Measurements from ENCODE around the gene TOR2A. TPM values are rescaled to one million over a fixed set of nuclear protein-coding genes. Genes with fewer than 3 reads are reported as not detected.
A peak's percentile ranks its signal among the peaks of the same experiment; 100 is the strongest.

The TOR2A gene
- total RNA-seq, 1 donor from 2014 or later: 5.5 TPM

DNA sequence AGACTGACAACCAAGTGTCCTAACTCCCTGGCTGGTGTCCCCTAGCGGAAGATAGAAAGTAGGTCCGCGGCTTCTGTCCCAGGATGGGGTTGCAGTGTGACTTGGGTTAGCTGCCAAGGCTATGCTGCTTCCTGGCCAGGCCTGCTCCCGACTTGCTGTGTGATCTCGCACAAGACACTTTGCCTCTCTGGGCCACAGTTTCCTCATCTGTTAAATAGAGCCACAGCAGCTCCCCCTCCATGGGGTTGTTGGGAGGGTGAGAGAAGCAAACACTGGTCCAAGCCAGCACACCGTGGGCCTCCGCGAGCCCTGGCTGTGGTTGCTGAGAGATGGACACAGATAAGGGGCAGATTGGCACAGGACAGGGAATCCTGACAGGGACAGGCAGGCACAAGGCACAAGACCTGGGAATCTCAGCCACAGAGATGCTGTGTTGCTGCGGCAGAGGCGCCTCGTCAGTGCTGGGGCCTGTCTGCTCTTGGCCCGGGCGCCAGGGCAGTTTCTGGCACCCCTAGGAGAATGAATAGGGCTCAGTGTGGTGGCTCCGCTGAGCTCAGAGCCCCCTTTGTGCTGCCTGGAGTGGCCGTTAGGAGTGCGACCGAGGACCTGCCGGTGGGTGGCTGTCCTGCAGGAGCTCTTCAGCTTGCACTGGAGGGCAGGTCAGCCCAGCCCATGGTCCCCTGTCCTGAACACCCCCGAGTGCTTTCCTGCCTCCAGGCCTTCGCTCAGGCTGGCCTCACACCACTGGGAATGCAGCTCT lies 45.2 kb upstream of the TOR2A start:
- peak overlapping the region; percentile 63 for H2AFZ ChIP-seq (replicated peaks)
- H3K4me2 ChIP-seq: no peak overlapping the region
- peak overlapping the region; percentile 66 for H3K27ac Mint-ChIP-seq
- no peak overlapping the region for H3K4me3 ChIP-seq
- peaks cover 29% of the 10 kb centered on the region for H3K4me1 Mint-ChIP-seq
- H4K20me1 ChIP-seq (ENCODE audit: low read depth): no peaks in the 10 kb centered on the region
- H3K9ac ChIP-seq: no peak overlapping the region
- no peaks in the 10 kb centered on the region for H3K79me2 ChIP-seq (ENCODE audit: low read depth)
- H3K36me3 ChIP-seq: no peaks in the 10 kb centered on the region
- TF ChIP-seq, protein P1, sequence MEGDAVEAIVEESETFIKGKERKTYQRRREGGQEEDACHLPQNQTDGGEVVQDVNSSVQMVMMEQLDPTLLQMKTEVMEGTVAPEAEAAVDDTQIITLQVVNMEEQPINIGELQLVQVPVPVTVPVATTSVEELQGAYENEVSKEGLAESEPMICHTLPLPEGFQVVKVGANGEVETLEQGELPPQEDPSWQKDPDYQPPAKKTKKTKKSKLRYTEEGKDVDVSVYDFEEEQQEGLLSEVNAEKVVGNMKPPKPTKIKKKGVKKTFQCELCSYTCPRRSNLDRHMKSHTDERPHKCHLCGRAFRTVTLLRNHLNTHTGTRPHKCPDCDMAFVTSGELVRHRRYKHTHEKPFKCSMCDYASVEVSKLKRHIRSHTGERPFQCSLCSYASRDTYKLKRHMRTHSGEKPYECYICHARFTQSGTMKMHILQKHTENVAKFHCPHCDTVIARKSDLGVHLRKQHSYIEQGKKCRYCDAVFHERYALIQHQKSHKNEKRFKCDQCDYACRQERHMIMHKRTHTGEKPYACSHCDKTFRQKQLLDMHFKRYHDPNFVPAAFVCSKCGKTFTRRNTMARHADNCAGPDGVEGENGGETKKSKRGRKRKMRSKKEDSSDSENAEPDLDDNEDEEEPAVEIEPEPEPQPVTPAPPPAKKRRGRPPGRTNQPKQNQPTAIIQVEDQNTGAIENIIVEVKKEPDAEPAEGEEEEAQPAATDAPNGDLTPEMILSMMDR (IDR thresholded peaks at IDR 0.05): no peak
- TF ChIP-seq EZH2phosphoT487 (IDR thresholded peaks at IDR 0.05): no peak
- TF ChIP-seq EZH2 (IDR thresholded peaks at IDR 0.05): no peak
- H3F3A ChIP-seq (ENCODE audit: low read depth): peaks cover 18% of the 10 kb centered on the region
- no peaks in the 10 kb centered on the region for H3K9me3 ChIP-seq (ENCODE audit: low read depth)
- peak; percentile 41 for DNase-seq (ENCODE audit: low spot score)
- no peak overlapping the region for H3K4me3 Mint-ChIP-seq
- H3K27me3 ChIP-seq: no peaks in the 10 kb centered on the region
- H3K9me3 Mint-ChIP-seq: no peaks in the 10 kb centered on the region
- H3K27ac ChIP-seq: no peak overlapping the region
- H3K4me1 ChIP-seq: peaks cover 12% of the 10 kb centered on the region
- no peaks in the 10 kb centered on the region for H3K36me3 Mint-ChIP-seq
- H3K27me3 Mint-ChIP-seq (ENCODE audit: insufficient read depth, low read depth): peaks cover 14% of the 10 kb centered on the region

DNA sequence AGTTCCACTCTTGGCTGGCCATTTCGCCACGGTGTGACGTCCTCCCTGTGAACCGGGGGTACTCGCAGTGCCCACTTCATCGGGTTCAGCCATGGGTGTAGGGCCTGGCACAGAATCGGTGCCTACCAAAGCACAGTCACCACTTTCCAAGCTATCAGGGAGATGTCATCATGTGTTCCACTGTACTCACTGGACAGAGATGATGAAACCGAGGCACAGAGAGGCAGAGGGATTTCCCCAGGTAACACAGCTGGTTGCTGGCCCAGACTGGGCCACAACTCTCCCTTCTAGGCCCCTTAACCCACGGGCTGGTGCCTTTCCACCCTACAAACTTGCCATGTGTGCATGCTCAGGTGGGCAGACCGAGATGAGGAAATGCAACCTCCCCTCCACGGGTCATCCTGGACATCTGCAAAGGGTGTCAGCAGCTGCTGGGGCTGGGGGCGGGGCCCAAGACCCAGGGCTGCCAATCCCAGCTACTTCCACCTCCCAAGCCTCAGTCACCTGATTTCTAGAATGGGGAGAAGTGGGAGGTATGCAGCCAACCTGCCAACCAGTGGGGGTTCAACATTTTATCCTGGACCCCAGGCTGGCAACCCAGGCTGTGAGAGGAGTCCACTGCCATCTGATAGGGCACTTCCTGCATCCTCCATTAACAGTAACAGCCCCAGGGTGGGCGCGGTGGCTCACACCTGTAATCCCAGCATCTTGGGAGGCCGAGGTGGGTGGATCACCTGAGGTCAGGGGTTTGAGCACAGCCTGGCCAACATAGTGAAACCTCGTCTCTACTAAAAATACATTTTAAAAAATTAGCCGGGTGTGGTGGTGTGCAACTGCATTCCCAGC lies 44.3 kb upstream of the TOR2A start:
- no peaks in the 10 kb centered on the region for H3K27me3 ChIP-seq
- no peak for DNase-seq (ENCODE audit: low spot score)
- no peaks in the 10 kb centered on the region for H4K20me1 ChIP-seq (ENCODE audit: low read depth)
- Mint-ChIP-seq H3K4me1 (peaks cover 26% of the 10 kb centered on the region), H3K4me3 (no peak overlapping the region), H3K36me3 (no peaks in the 10 kb centered on the region), H3K27ac (no peak overlapping the region), H3K27me3 (ENCODE audit: insufficient read depth, low read depth) (peaks cover 12% of the 10 kb centered on the region), H3K9me3 (no peaks in the 10 kb centered on the region)
- no peak overlapping the region for H2AFZ ChIP-seq (replicated peaks)
- peaks cover 12% of the 10 kb centered on the region for H3K4me1 ChIP-seq
- no peak overlapping the region for H3K4me3 ChIP-seq
- no peak for TF ChIP-seq EZH2phosphoT487 (IDR thresholded peaks at IDR 0.05)
- TF ChIP-seq EZH2 (IDR thresholded peaks at IDR 0.05): no peak
- TF ChIP-seq, protein P1 (IDR thresholded peaks at IDR 0.05): no peak
- H3K27ac ChIP-seq: no peak overlapping the region
- H3K36me3 ChIP-seq: no peaks in the 10 kb centered on the region
- H3K9ac ChIP-seq: no peak overlapping the region
- no peaks in the 10 kb centered on the region for H3K79me2 ChIP-seq (ENCODE audit: low read depth)
- H3K9me3 ChIP-seq (ENCODE audit: low read depth): no peaks in the 10 kb centered on the region
- H3K4me2 ChIP-seq: no peak overlapping the region
- peaks cover 15% of the 10 kb centered on the region for H3F3A ChIP-seq (ENCODE audit: low read depth)

DNA sequence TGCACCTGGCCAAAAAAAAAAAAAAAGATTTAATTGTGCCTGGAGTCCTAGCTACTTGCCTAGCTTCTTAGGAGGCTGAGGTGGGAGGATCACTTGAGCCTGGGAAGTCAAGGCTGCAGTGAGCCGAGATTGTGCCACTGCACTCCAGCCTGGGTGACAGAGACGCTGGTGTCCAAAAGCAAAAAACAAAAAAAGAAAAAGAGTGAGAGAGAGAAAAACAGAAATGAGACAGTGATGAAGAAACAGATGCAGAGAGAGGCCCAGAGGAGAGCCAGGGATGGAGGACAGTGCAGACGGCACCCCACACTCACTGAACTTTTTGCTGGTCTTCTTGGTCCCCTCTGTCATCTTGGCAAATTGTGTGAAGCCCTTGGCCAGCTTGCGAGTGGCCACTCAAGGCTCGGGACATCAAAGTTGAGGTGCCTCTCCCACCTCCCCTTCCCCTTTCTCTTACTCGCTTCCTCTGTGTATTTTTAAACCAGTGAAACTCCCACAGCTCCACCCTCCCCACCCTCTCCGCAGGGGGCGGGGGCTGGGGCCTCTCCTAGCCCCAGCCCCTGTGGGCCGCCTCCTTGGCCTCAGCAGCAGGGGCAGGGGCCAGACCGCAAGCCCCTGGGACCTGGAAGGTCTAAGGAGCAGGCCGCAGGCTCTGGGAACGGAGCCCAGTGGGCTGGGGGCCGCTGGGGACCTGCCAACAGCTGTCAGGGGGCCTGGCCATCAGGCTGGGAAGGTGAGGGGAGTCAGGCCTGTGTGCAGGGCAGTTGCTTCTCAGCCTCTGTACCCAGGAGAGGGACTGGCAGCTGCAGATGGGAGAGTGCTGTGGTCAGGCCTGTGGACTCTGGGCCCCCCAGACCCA lies 43.4 kb upstream of the TOR2A start, which contains the start of gene SH2D3C:
SH2D3C (minus strand) TSS at position 387 of the 856 bp plus-strand sequence; CDS start at position 348, 39 bp downstream.
- Histone ChIP-seq H3K27me3 (no peaks in the 10 kb centered on the region), H3K4me2 (no peak within 1 kb of the TSS), H3K4me1 (peaks cover 12% of the 10 kb centered on the region), H3K4me3 (no peak within 1 kb of the TSS), H3K27ac (no peak within 1 kb of the TSS), H3K36me3 (no peaks in the 10 kb centered on the region), H3K9ac (no peak within 1 kb of the TSS), H3K79me2 (ENCODE audit: low read depth) (no peaks in the 10 kb centered on the region), H4K20me1 (ENCODE audit: low read depth) (no peaks in the 10 kb centered on the region), H2AFZ (replicated peaks) (no peak within 1 kb of the TSS), H3K9me3 (ENCODE audit: low read depth) (no peaks in the 10 kb centered on the region), H3F3A (ENCODE audit: low read depth) (peaks cover 7% of the 10 kb centered on the region)
- peak within 1 kb of the TSS; percentile 43 for H3K27ac Mint-ChIP-seq
- peaks cover 12% of the 10 kb centered on the region for H3K27me3 Mint-ChIP-seq (ENCODE audit: insufficient read depth, low read depth)
- H3K4me1 Mint-ChIP-seq: peaks cover 21% of the 10 kb centered on the region
- TF ChIP-seq, protein P1 (IDR thresholded peaks at IDR 0.05): no peak
- no peak for TF ChIP-seq EZH2phosphoT487 (IDR thresholded peaks at IDR 0.05)
- no peak for TF ChIP-seq EZH2 (IDR thresholded peaks at IDR 0.05)
- no peaks in the 10 kb centered on the region for H3K9me3 Mint-ChIP-seq
- H3K4me3 Mint-ChIP-seq: no peak within 1 kb of the TSS
- no peak for DNase-seq (ENCODE audit: low spot score)
- H3K36me3 Mint-ChIP-seq: no peaks in the 10 kb centered on the region

Data from neural progenitor cell (in vitro differentiated cells).